Astrocyte of the cerebellum (primary cell): ENCODE results near the gene TMTC3.

Experiments
- DNase-seq: peaks from one replicate; pipeline ENCODE4 v3.0.0-alpha.2; 2011; ENCODE audit warnings: low read depth
- H3K4me3 ChIP-seq: 2 replicates; pipeline ENCODE4 v1.5.1; 2011; ENCODE audit warnings: mild to moderate bottlenecking, low read depth, low read length, moderate library complexity
- CTCF ChIP-seq: IDR thresholded peaks from 2 replicates; pipeline ENCODE4 v1.5.1; 2012; ENCODE audit warnings: low read length, low read depth, moderate library complexity, mild to moderate bottlenecking; ENCODE audit errors: missing control alignments
- in situ Hi-C: cut with HindIII; loops from 2 replicates; pipeline ENCODE4 v1.10.0; 2017; ENCODE audit warnings: low sequenced_read_pairs

The TMTC3 gene

GRCh38 chr12:88247241-88247643 is 105.1 kb downstream of the TMTC3 start:
- DNase-seq = peak; percentile 60
- in situ Hi-C loops = no loop called here
- H3K4me3 ChIP-seq = no peak overlapping the region
- TF ChIP-seq CTCF = no peak

GRCh38 chr12:88248606-88249005 is 106.5 kb downstream of the TMTC3 start:
- no peak for TF ChIP-seq CTCF
- no peak for DNase-seq
- in situ Hi-C loops = no loop called here
- H3K4me3 ChIP-seq = no peak overlapping the region
